Measurements from ENCODE around the gene TPT1. TPM values are rescaled to one million over a fixed set of nuclear protein-coding genes. Genes with fewer than 3 reads are reported as not detected.
A peak's percentile ranks its signal among the peaks of the same experiment; 100 is the strongest.

Gene TPT1
- polyA plus RNA-seq, 3 donors, result 2,102 to 5,638 (median 2,493) TPM

GRCh38 chr13:45370922-45371406, 30.0 kb upstream of the TPT1 start:
- DNase-seq, result peak; percentile 22 to 58 (median 55)
- Histone ChIP-seq H4K20me1 (ENCODE audit: insufficient read depth, low read length) (no peaks in the 10 kb centered on the region), H3K36me3 (replicated peaks in 1 of 2; ENCODE audit: control insufficient read depth in 1 of 2, insufficient read depth in 2 of 2, low read length in 2 of 2) (no peaks in the 10 kb centered on the region), H3K9ac (ENCODE audit: insufficient read depth, low read length, poor library complexity, severe bottlenecking) (no peak overlapping the region), H3K79me2 (ENCODE audit: insufficient read depth, low read length) (no peaks in the 10 kb centered on the region), H3K27me3 (ENCODE audit: control insufficient read depth in 2 of 2, insufficient read depth in 2 of 2, low read length in 2 of 2) (no peaks in the 10 kb centered on the region), H2AFZ (ENCODE audit: insufficient read depth, low read depth, low read length, poor library complexity, severe bottlenecking) (no peak overlapping the region), H3K4me1 (ENCODE audit: control insufficient read depth in 1 of 2, insufficient read depth in 2 of 2, low read length in 2 of 2) (peaks cover 11 to 15% of the 10 kb centered on the region in 2 donors), H3K4me2 (replicated peaks; ENCODE audit: extremely low read depth, low read length, poor library complexity, severe bottlenecking) (peak overlapping the region; percentile 45), H3K4me3 (replicated peaks in 1 of 3; ENCODE audit: low read depth in 2 of 3, low read length in 3 of 3) (peak overlapping the region in 1 of 3 experiments; percentile 28), H3K27ac (ENCODE audit: low read depth in 1 of 2, low read length in 2 of 2) (no peak overlapping the region), H3K9me3 (replicated peaks in 1 of 2; ENCODE audit: control insufficient read depth in 1 of 2, insufficient read depth in 1 of 2, low read length in 2 of 2) (no peaks in the 10 kb centered on the region)
- peaks cover 35% of the 10 kb centered on the region for H3K4me1 Mint-ChIP-seq
- peaks cover 2 to 9% (median 7%) of the 10 kb centered on the region in 3 donors for H3K27me3 Mint-ChIP-seq (ENCODE audit: low read depth in 3 of 3)
- WGBS (ENCODE audit: insufficient coverage), result 15% methylated on average over 23 of the region's 30 CpGs
- intact Hi-C loops (cut with micrococcal nuclease), result loop anchor here in 1 of 2 donors (5.0 to 10.0 kb wide), 2 partner anchors 34 to 326 kb away; no protein-coding TSS in a partner anchor
- TF ChIP-seq CTCF (IDR thresholded peaks at IDR 0.05), result peak; percentile 99
- H3K36me3 Mint-ChIP-seq, result peaks cover 0 to 7% of the 10 kb centered on the region in 2 donors
- peak overlapping the region in 1 of 7 donors; percentile 33 for H3K27ac Mint-ChIP-seq
- H3K9me3 Mint-ChIP-seq, result peaks cover 0 to 2% (median 0%) of the 10 kb centered on the region in 7 donors
- no peak overlapping the region for H3K4me3 Mint-ChIP-seq

DNA sequence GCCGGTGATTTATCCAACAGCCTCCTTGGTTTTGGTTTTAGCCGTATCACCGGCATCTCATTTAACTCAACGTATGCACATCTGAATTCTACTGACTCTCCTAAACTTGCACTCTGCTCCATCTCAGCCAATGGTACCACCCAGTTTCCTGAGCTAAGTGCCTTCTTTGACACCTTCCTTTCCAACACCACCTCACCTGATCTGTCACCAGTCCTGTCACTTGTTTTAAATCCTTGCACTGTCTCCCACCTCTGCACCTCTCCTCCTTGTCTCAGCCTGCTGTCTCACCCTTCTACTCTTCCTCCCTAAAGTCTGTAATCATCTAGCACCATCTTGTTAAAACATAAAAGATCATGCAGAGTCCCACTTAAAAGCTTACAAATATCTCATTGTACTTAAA, 28.1 kb upstream of the TPT1 start:
- H3K27me3 ChIP-seq (ENCODE audit: control insufficient read depth in 2 of 2, insufficient read depth in 2 of 2, low read length in 2 of 2), result no peaks in the 10 kb centered on the region
- H3K9ac ChIP-seq (ENCODE audit: insufficient read depth, low read length, poor library complexity, severe bottlenecking), result no peak overlapping the region
- Mint-ChIP-seq H3K4me1 (peaks cover 35% of the 10 kb centered on the region), H3K27me3 (ENCODE audit: low read depth in 3 of 3) (peaks cover 2 to 7% (median 7%) of the 10 kb centered on the region in 3 donors), H3K36me3 (peaks cover 7 to 8% of the 10 kb centered on the region in 2 donors), H3K4me3 (no peak overlapping the region), H3K9me3 (peaks cover 0 to 2% (median 0%) of the 10 kb centered on the region in 7 donors), H3K27ac (peak overlapping the region in 4 of 7 donors; percentile 8 to 76 (median 40))
- WGBS (ENCODE audit: insufficient coverage), result 94% methylated on average over 4 of the region's 4 CpGs
- H3K27ac ChIP-seq (ENCODE audit: low read depth in 1 of 2, low read length in 2 of 2), result no peak overlapping the region
- H3K4me2 ChIP-seq (replicated peaks; ENCODE audit: extremely low read depth, low read length, poor library complexity, severe bottlenecking), result no peak overlapping the region
- no peaks in the 10 kb centered on the region for H3K36me3 ChIP-seq (replicated peaks in 1 of 2; ENCODE audit: control insufficient read depth in 1 of 2, insufficient read depth in 2 of 2, low read length in 2 of 2)
- no peaks in the 10 kb centered on the region for H4K20me1 ChIP-seq (ENCODE audit: insufficient read depth, low read length)
- no peak overlapping the region for H2AFZ ChIP-seq (ENCODE audit: insufficient read depth, low read depth, low read length, poor library complexity, severe bottlenecking)
- no peaks in the 10 kb centered on the region for H3K79me2 ChIP-seq (ENCODE audit: insufficient read depth, low read length)
- H3K4me3 ChIP-seq (replicated peaks in 1 of 3; ENCODE audit: low read depth in 2 of 3, low read length in 3 of 3), result no peak overlapping the region
- DNase-seq, result no peak
- intact Hi-C loops (cut with micrococcal nuclease), result no loop called here
- H3K4me1 ChIP-seq (ENCODE audit: control insufficient read depth in 1 of 2, insufficient read depth in 2 of 2, low read length in 2 of 2), result peaks cover 11 to 15% of the 10 kb centered on the region in 2 donors
- H3K9me3 ChIP-seq (replicated peaks in 1 of 2; ENCODE audit: control insufficient read depth in 1 of 2, insufficient read depth in 1 of 2, low read length in 2 of 2), result no peaks in the 10 kb centered on the region
- TF ChIP-seq CTCF (IDR thresholded peaks at IDR 0.05), result no peak
